Hepatocyte (in vitro differentiated cells): ENCODE data around the gene PARP3. TPM values are rescaled to one million over a fixed set of nuclear protein-coding genes. Genes with fewer than 3 reads are reported as not detected.

Experiments
- DNase-seq: peaks from one replicate; pipeline ENCODE4 v3.0.0-alpha.2; 2016; ENCODE audit warnings: low spot score
- H2AFZ ChIP-seq: fragments of 200-600 bp; sonication (generic); 2 replicates; pipeline ENCODE4 v1.6.0; 2016; ENCODE audit warnings: antibody characterized with exemption, mild to moderate bottlenecking
- H3K27ac ChIP-seq: fragments of 200-600 bp; sonication (generic); 2 replicates; pipeline ENCODE4 v1.5.1; 2016; ENCODE audit warnings: mild to moderate bottlenecking
- H3K27me3 ChIP-seq: fragments of 200-600 bp; sonication (generic); 2 replicates; pipeline ENCODE4 v1.6.1; 2016
- H3K36me3 ChIP-seq: fragments of 200-600 bp; sonication (generic); replicated peaks from 2 replicates; pipeline ENCODE4 v1.5.1; 2016; ENCODE audit warnings: low read depth; ENCODE audit not compliant: insufficient read depth
- H3K4me1 ChIP-seq: fragments of 200-600 bp; sonication (generic); 2 replicates; pipeline ENCODE4 v1.5.1; 2016; ENCODE audit warnings: mild to moderate bottlenecking, moderate library complexity; ENCODE audit not compliant: insufficient read depth
- H3K4me2 ChIP-seq: fragments of 200-600 bp; sonication (generic); 2 replicates; pipeline ENCODE4 v1.6.0; 2016
- H3K4me3 ChIP-seq: fragments of 200-600 bp; sonication (generic); 2 replicates; pipeline ENCODE4 v1.5.1; 2016; ENCODE audit warnings: mild to moderate bottlenecking
- H3K79me2 ChIP-seq: fragments of 200-600 bp; sonication (generic); 2 replicates; pipeline ENCODE4 v1.6.0; 2017; ENCODE audit warnings: mild to moderate bottlenecking
- H3K9me2 ChIP-seq: fragments of 200-600 bp; sonication (generic); replicated peaks from 2 replicates; pipeline ENCODE4 v1.6.0; 2017; ENCODE audit warnings: mild to moderate bottlenecking; ENCODE audit not compliant: insufficient read depth
- H3K9me3 ChIP-seq: fragments of 200-600 bp; sonication (generic); 2 replicates; pipeline ENCODE4 v1.5.1; 2016; ENCODE audit warnings: low read depth, mild to moderate bottlenecking
- H4K20me1 ChIP-seq: fragments of 200-600 bp; sonication (generic); 2 replicates; pipeline ENCODE4 v1.6.0; 2016; ENCODE audit warnings: mild to moderate bottlenecking; ENCODE audit not compliant: insufficient read depth, poor library complexity, severe bottlenecking
- EZH2 ChIP-seq: fragments of 200-600 bp; sonication (generic); IDR thresholded peaks from 2 replicates; pipeline ENCODE4 v1.6.1; 2016; ENCODE audit warnings: antibody characterized with exemption, mild to moderate bottlenecking, borderline replicate concordance
- EZH2phosphoT487 ChIP-seq: fragments of 200-600 bp; sonication (generic); IDR thresholded peaks from one replicate; pipeline ENCODE4 v1.6.1; 2018; ENCODE audit warnings: antibody characterized with exemption, mild to moderate bottlenecking, low read depth, moderate library complexity; ENCODE audit not compliant: unreplicated experiment, severe bottlenecking
- WGBS: methylation state at CpG from one replicate; pipeline ENCODE4 v1.1.6; 2016; ENCODE audit warnings: low lambda C conversion rate; ENCODE audit errors: missing lambda C conversion rate; 5-methylcytosine and 5-hydroxymethylcytosine counted together
- polyA plus RNA-seq: library from polyadenylated mRNA; unstranded; fragments of >200 nt; fragmentation: Nextera tagmentation; extraction: Ambion mirVana; gene quantifications from 2 replicates; pipeline ENCODE4 v1.2.1, GENCODE V29; 2016
- total RNA-seq: library from RNA; depleted of rRNA; stranded (reverse); fragments of >200 nt; gene quantifications from 2 replicates; pipeline ENCODE4 v1.2.3, GENCODE V29; 2014
- TF ChIP-seq, protein P1 (sequence below): fragments of 200-600 bp; sonication (generic); IDR thresholded peaks from 2 replicates; pipeline ENCODE4 v1.5.1; 2016; ENCODE audit warnings: antibody characterized with exemption, mild to moderate bottlenecking; ENCODE audit not compliant: poor library complexity

Gene PARP3
- total and polyA plus RNA-seq, 2 experiments from 2014 or later: 9.3 to 10.3 TPM

- Histone ChIP-seq H3K9me2 (no peaks in the 10 kb centered on the region), H3K9me3 (no peaks in the 10 kb centered on the region), H3K36me3 (no peaks in the 10 kb centered on the region), H3K79me2 (peaks cover 22% of the 10 kb centered on the region), H3K4me3 (no peak overlapping the region), H4K20me1 (no peaks in the 10 kb centered on the region), H2AFZ (no peak overlapping the region), H3K4me2 (no peak overlapping the region), H3K27me3 (no peaks in the 10 kb centered on the region), H3K4me1 (no peaks in the 10 kb centered on the region), H3K27ac (no peak overlapping the region)
- no peak for DNase-seq
- no peak for TF ChIP-seq EZH2
- TF ChIP-seq EZH2phosphoT487: no peak
- TF ChIP-seq, protein P1, sequence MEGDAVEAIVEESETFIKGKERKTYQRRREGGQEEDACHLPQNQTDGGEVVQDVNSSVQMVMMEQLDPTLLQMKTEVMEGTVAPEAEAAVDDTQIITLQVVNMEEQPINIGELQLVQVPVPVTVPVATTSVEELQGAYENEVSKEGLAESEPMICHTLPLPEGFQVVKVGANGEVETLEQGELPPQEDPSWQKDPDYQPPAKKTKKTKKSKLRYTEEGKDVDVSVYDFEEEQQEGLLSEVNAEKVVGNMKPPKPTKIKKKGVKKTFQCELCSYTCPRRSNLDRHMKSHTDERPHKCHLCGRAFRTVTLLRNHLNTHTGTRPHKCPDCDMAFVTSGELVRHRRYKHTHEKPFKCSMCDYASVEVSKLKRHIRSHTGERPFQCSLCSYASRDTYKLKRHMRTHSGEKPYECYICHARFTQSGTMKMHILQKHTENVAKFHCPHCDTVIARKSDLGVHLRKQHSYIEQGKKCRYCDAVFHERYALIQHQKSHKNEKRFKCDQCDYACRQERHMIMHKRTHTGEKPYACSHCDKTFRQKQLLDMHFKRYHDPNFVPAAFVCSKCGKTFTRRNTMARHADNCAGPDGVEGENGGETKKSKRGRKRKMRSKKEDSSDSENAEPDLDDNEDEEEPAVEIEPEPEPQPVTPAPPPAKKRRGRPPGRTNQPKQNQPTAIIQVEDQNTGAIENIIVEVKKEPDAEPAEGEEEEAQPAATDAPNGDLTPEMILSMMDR: no peak
- WGBS: 98% methylated on average over 25 of the region's 25 CpGs
These were observed 6.0 kb upstream of the PARP3 start for GRCh38 chr3:51935886-51936755.

- Histone ChIP-seq H3K27ac (no peak overlapping the region), H3K36me3 (no peaks in the 10 kb centered on the region)
- DNase-seq: no peak
These were observed 5.1 kb upstream of the PARP3 start for GRCh38 chr3:51937014-51937413.

GRCh38 chr3:51937611-51938450 is 4.3 kb upstream of the PARP3 start:
- H3K27me3 ChIP-seq: no peaks in the 10 kb centered on the region
- no peak for DNase-seq
- TF ChIP-seq EZH2 (no peak), EZH2phosphoT487 (no peak)
- TF ChIP-seq, protein P1: no peak
- no peak overlapping the region for H3K4me2 ChIP-seq
- peaks cover 6% of the 10 kb centered on the region for H3K4me1 ChIP-seq
- H3K79me2 ChIP-seq: peaks cover 24% of the 10 kb centered on the region
- H3K9me3 ChIP-seq: no peaks in the 10 kb centered on the region
- H3K9me2 ChIP-seq: no peaks in the 10 kb centered on the region
- H3K27ac ChIP-seq: no peak overlapping the region
- 94% methylated on average over 13 of the region's 13 CpGs for WGBS
- no peaks in the 10 kb centered on the region for H3K36me3 ChIP-seq
- H2AFZ ChIP-seq: no peak overlapping the region
- H4K20me1 ChIP-seq: no peaks in the 10 kb centered on the region
- H3K4me3 ChIP-seq: no peak overlapping the region

More at GRCh38 chr3:51937014-51937413, 5.1 kb upstream of the PARP3 start:
- no peak for TF ChIP-seq EZH2phosphoT487
- no peak for TF ChIP-seq EZH2
- TF ChIP-seq, protein P1: no peak
- Histone ChIP-seq H3K9me3 (no peaks in the 10 kb centered on the region), H3K4me2 (no peak overlapping the region), H3K27me3 (no peaks in the 10 kb centered on the region), H4K20me1 (no peaks in the 10 kb centered on the region), H3K9me2 (no peaks in the 10 kb centered on the region), H3K4me3 (no peak overlapping the region), H3K79me2 (peaks cover 24% of the 10 kb centered on the region), H2AFZ (no peak overlapping the region), H3K4me1 (no peaks in the 10 kb centered on the region)
- 92% methylated on average over 9 of the region's 9 CpGs for WGBS
